BLaER1 treated with 17β-estradiol and CSF1 and Interleukin-3, amounts not matched to agents 10 nM and 100 nM (cell line): ENCODE results near the gene MBNL2.

Source experiments
- H3K27ac ChIP-seq, 11 experiments: shearing (Covaris generic); formaldehyde crosslinking; 2 replicates each; pipeline ENCODE4 v1.8.1; 2022
- H3K27me3 ChIP-seq, 11 experiments: shearing (Covaris generic); formaldehyde crosslinking; 2 replicates each; pipeline ENCODE4 v1.8.1; 2022
- H3K36me3 ChIP-seq, 11 experiments: shearing (Covaris generic); formaldehyde crosslinking; 2 replicates each; pipeline ENCODE4 v1.8.1; 2022
- H3K4me1 ChIP-seq, 10 experiments: shearing (Covaris generic); formaldehyde crosslinking; 2 replicates each; pipeline ENCODE4 v1.8.1; 2022
- H3K4me2 ChIP-seq, 11 experiments: shearing (Covaris generic); formaldehyde crosslinking; 2 replicates each; pipeline ENCODE4 v1.8.1; 2022
- H3K4me3 ChIP-seq, 10 experiments: shearing (Covaris generic); formaldehyde crosslinking; 2 replicates each; pipeline ENCODE4 v1.8.1; 2022
- H3K9ac ChIP-seq, 11 experiments: shearing (Covaris generic); formaldehyde crosslinking; 2 replicates each; pipeline ENCODE4 v1.8.1; 2022
- H3K9me3 ChIP-seq, 11 experiments: shearing (Covaris generic); formaldehyde crosslinking; replicated peaks in 1 of 11; 2 replicates each; pipeline ENCODE4 v1.8.1; 2022
- H4K20me1 ChIP-seq, 11 experiments: shearing (Covaris generic); formaldehyde crosslinking; 2 replicates each; pipeline ENCODE4 v1.8.1; 2022
- Cebpa-rat ChIP-seq, 11 experiments: shearing (Covaris generic); IDR thresholded peaks; 2 replicates each; pipeline ENCODE4 v1.8.1; 2022

Gene MBNL2

GRCh38 chr13:97288486-97288900 lies 66.4 kb downstream of the MBNL2 start:
- H3K4me1 ChIP-seq = peaks cover 0 to 16% (median 0%) of the 10 kb centered on the region in 10 experiments; a peak in 4 of 20 replicates
- no peaks in the 10 kb centered on the region for H3K27me3 ChIP-seq
- peaks cover 0 to 10% (median 3%) of the 10 kb centered on the region in 11 experiments; a peak in 6 of 22 replicates for H3K36me3 ChIP-seq
- no peak overlapping the region for H3K4me3 ChIP-seq
- H3K4me2 ChIP-seq = no peak overlapping the region
- H3K27ac ChIP-seq = no peak overlapping the region
- H3K9ac ChIP-seq = no peak overlapping the region
- TF ChIP-seq Cebpa-rat (IDR thresholded peaks at IDR 0.05) = no peak
- peaks cover 0 to 25% (median 10%) of the 10 kb centered on the region in 11 experiments; a peak in 9 of 22 replicates for H3K9me3 ChIP-seq
- peaks cover 0 to 65% (median 0%) of the 10 kb centered on the region in 11 experiments; a peak in 4 of 22 replicates for H4K20me1 ChIP-seq

GRCh38 chr13:97289514-97290298 lies 67.6 kb downstream of the MBNL2 start:
- Histone ChIP-seq H3K4me2 (no peak overlapping the region), H3K36me3 (peaks cover 0 to 10% (median 3%) of the 10 kb centered on the region in 11 experiments; a peak in 6 of 22 replicates), H3K4me1 (peaks cover 0 to 6% (median 0%) of the 10 kb centered on the region in 10 experiments; a peak in 2 of 20 replicates), H3K27ac (no peak overlapping the region), H3K27me3 (no peaks in the 10 kb centered on the region), H3K9ac (no peak overlapping the region), H4K20me1 (peaks cover 0 to 62% (median 0%) of the 10 kb centered on the region in 11 experiments; a peak in 4 of 22 replicates), H3K4me3 (no peak overlapping the region), H3K9me3 (peaks cover 0 to 25% (median 10%) of the 10 kb centered on the region in 11 experiments; a peak in 9 of 22 replicates)
- no peak for TF ChIP-seq Cebpa-rat (IDR thresholded peaks at IDR 0.05)

- H3K27ac ChIP-seq = no peak overlapping the region
- no peak overlapping the region for H3K4me2 ChIP-seq
Measured at GRCh38 chr13:97295283-97296182, 73.4 kb downstream of the MBNL2 start.

GRCh38 chr13:97296740-97297139 lies 74.6 kb downstream of the MBNL2 start:
- peaks cover 13 to 20% (median 17%) of the 10 kb centered on the region in 10 experiments for H3K4me1 ChIP-seq

More at GRCh38 chr13:97295283-97296182, 73.4 kb downstream of the MBNL2 start:
- peaks cover 0 to 14% (median 7%) of the 10 kb centered on the region in 11 experiments; a peak in 12 of 22 replicates for H3K36me3 ChIP-seq
- no peak overlapping the region for H3K4me3 ChIP-seq
- H3K4me1 ChIP-seq = peaks cover 3 to 8% (median 6%) of the 10 kb centered on the region in 10 experiments; a peak in 14 of 20 replicates
- H3K27me3 ChIP-seq = no peaks in the 10 kb centered on the region
- no peak overlapping the region for H3K9ac ChIP-seq
- no peak for TF ChIP-seq Cebpa-rat (IDR thresholded peaks at IDR 0.05)
- peaks cover 0 to 79% (median 0%) of the 10 kb centered on the region in 11 experiments; a peak in 5 of 22 replicates for H4K20me1 ChIP-seq
- H3K9me3 ChIP-seq = peaks cover 0 to 11% (median 7%) of the 10 kb centered on the region in 11 experiments; a peak in 8 of 22 replicates

GRCh38 chr13:97298816-97299215 lies 76.7 kb downstream of the MBNL2 start:
- no peak overlapping the region for H3K27ac ChIP-seq
- TF ChIP-seq Cebpa-rat (IDR thresholded peaks at IDR 0.05) = no peak
- 0 out of 22 replicates have a peak, but pooled peaks cover 0 to 3% (median 0%) of the 10 kb centered on the region in 11 experiments for H3K9me3 ChIP-seq
- no peak overlapping the region for H3K4me2 ChIP-seq
- H3K9ac ChIP-seq = no peak overlapping the region
- peaks cover 17 to 32% (median 29%) of the 10 kb centered on the region in 10 experiments for H3K4me1 ChIP-seq
- H3K36me3 ChIP-seq = peaks cover 0 to 14% (median 7%) of the 10 kb centered on the region in 11 experiments; a peak in 11 of 22 replicates
- no peaks in the 10 kb centered on the region for H3K27me3 ChIP-seq
- H3K4me3 ChIP-seq = no peak overlapping the region
- peaks cover 0 to 89% (median 3%) of the 10 kb centered on the region in 11 experiments; a peak in 8 of 22 replicates for H4K20me1 ChIP-seq

More at GRCh38 chr13:97296740-97297139, 74.6 kb downstream of the MBNL2 start:
- peaks cover 0 to 14% (median 7%) of the 10 kb centered on the region in 11 experiments; a peak in 11 of 22 replicates for H3K36me3 ChIP-seq
- H3K9me3 ChIP-seq = 0 out of 22 replicates have a peak, but pooled peaks cover 0 to 3% (median 0%) of the 10 kb centered on the region in 11 experiments
- no peak overlapping the region for H3K4me3 ChIP-seq
- no peak for TF ChIP-seq Cebpa-rat (IDR thresholded peaks at IDR 0.05)
- H3K27ac ChIP-seq = no peak overlapping the region
- H3K4me2 ChIP-seq = no peak overlapping the region
- peaks cover 0 to 85% (median 0%) of the 10 kb centered on the region in 11 experiments; a peak in 7 of 22 replicates for H4K20me1 ChIP-seq
- H3K27me3 ChIP-seq = no peaks in the 10 kb centered on the region
- H3K9ac ChIP-seq = no peak overlapping the region

GRCh38 chr13:97300871-97301270 lies 78.7 kb downstream of the MBNL2 start:
- Histone ChIP-seq H3K27ac (peak overlapping the region in 1 of 11 experiments; percentile 5; a peak in 1 of 22 replicates), H3K9ac (no peak overlapping the region), H3K9me3 (0 out of 22 replicates have a peak, but pooled peaks cover 0 to 3% (median 0%) of the 10 kb centered on the region in 11 experiments), H3K4me2 (peak overlapping the region; percentile 23 to 82 (median 76); a peak in 20 of 22 replicates), H3K36me3 (peaks cover 0 to 14% (median 7%) of the 10 kb centered on the region in 11 experiments; a peak in 11 of 22 replicates), H3K4me1 (peaks cover 17 to 33% (median 30%) of the 10 kb centered on the region in 10 experiments), H3K27me3 (no peaks in the 10 kb centered on the region), H3K4me3 (no peak overlapping the region), H4K20me1 (peaks cover 0 to 89% (median 3%) of the 10 kb centered on the region in 11 experiments; a peak in 8 of 22 replicates)
- TF ChIP-seq Cebpa-rat (IDR thresholded peaks at IDR 0.05) = no peak

GRCh38 chr13:97301382-97302095 lies 79.4 kb downstream of the MBNL2 start:
- Histone ChIP-seq H3K4me3 (no peak overlapping the region), H3K4me2 (peak overlapping the region; percentile 23 to 82 (median 76); a peak in 21 of 22 replicates), H3K9ac (no peak overlapping the region), H3K9me3 (0 out of 22 replicates have a peak, but pooled peaks cover 0 to 3% (median 0%) of the 10 kb centered on the region in 11 experiments), H3K27ac (peak overlapping the region in 2 of 11 experiments; percentile 5 to 30; a peak in 2 of 22 replicates), H4K20me1 (peaks cover 0 to 90% (median 3%) of the 10 kb centered on the region in 11 experiments; a peak in 8 of 22 replicates), H3K27me3 (no peaks in the 10 kb centered on the region), H3K36me3 (peaks cover 0 to 17% (median 7%) of the 10 kb centered on the region in 11 experiments; a peak in 12 of 22 replicates), H3K4me1 (peaks cover 17 to 40% (median 36%) of the 10 kb centered on the region in 10 experiments)
- TF ChIP-seq Cebpa-rat (IDR thresholded peaks at IDR 0.05) = no peak
